GM21786 (cell line): Measurements from ENCODE around the gene RABGGTB.
"Not testable (repeated sequence)": the region's sequence is repeated elsewhere in the genome, so short reads cannot be mapped to it uniquely, and the experiment has no call there.

Experiments used
- ATAC-seq: cut with Tn5 transposase; IDR thresholded peaks from one replicate; pipeline ENCODE4 v1.9.1; 2021; ENCODE audit not compliant: unreplicated experiment

Gene RABGGTB

GRCh38 chr1:75794382-75794781 is 8.3 kb downstream of the RABGGTB start:
- ATAC-seq = no peak

- no peak for ATAC-seq
Observed at GRCh38 chr1:75795703-75796193, 9.7 kb downstream of the RABGGTB start.

GRCh38 chr1:75796376-75797272 is 10.6 kb downstream of the RABGGTB start, which contains the start of gene MSH4:
Gene MSH4 (plus strand): TSS chr1:75796882. CDS start chr1:75796986, 104 bp downstream.
- no peak for ATAC-seq

GRCh38 chr1:75797273-75797588 is 11.2 kb downstream of the RABGGTB start:
- ATAC-seq = no peak

GRCh38 chr1:75797606-75798216 is 11.7 kb downstream of the RABGGTB start:
- ATAC-seq = no peak

- ATAC-seq = not testable (repeated sequence)
Observed at GRCh38 chr1:75801480-75801879, 15.4 kb downstream of the RABGGTB start.

- no peak for ATAC-seq
Observed at GRCh38 chr1:75808921-75809320, 22.9 kb downstream of the RABGGTB start.

GRCh38 chr1:75810113-75810512 is 24.1 kb downstream of the RABGGTB start:
- not testable (repeated sequence) for ATAC-seq

GRCh38 chr1:75811211-75811981 is 25.3 kb downstream of the RABGGTB start:
- ATAC-seq = no peak

GRCh38 chr1:75812065-75812464 is 26.0 kb downstream of the RABGGTB start:
- ATAC-seq = no peak

GRCh38 chr1:75823596-75823995 is 37.5 kb downstream of the RABGGTB start:
- ATAC-seq = not testable (repeated sequence)

GRCh38 chr1:75836528-75837100 is 50.6 kb downstream of the RABGGTB start:
- ATAC-seq = no peak

GRCh38 chr1:75838079-75838478 is 52.0 kb downstream of the RABGGTB start:
- ATAC-seq = no peak

GRCh38 chr1:75841421-75841820 is 55.4 kb downstream of the RABGGTB start:
- ATAC-seq = no peak
